PC-9 (cell line): ENCODE data around the gene EXOC7.

Source experiments
- CTCF ChIP-seq: fragments of 200-600 bp; sonication (generic); conservative IDR thresholded peaks from 2 replicates; pipeline ENCODE4 v1.6.1; 2017; ENCODE audit warnings: mixed run types, antibody characterized with exemption, mild to moderate bottlenecking, moderate library complexity
- EZH2 ChIP-seq: fragments of 200-600 bp; sonication (generic); IDR thresholded peaks from 2 replicates; pipeline ENCODE4 v1.8.0; 2017; ENCODE audit warnings: antibody characterized with exemption, low read depth

- TF ChIP-seq EZH2, result no peak
- TF ChIP-seq CTCF, result no peak
These were observed 37.1 kb upstream of the EXOC7 start for GRCh38 chr17:76140661-76141211.
